Heart right ventricle (tissue), 16 donors: Measurements from ENCODE around the gene RNASE4. TPM values are rescaled to one million over a fixed set of nuclear protein-coding genes. Genes with fewer than 3 reads are reported as not detected.

ENCODE experiments used
- ATAC-seq, 8 donors: fragments of 200-7000 bp; cut with Tn5 transposase; one replicate each; pipeline ENCODE4 v1.9.1; 2020; ENCODE audit warnings: mild to moderate bottlenecking in 8 of 8, moderate library complexity in 8 of 8, moderate number of reproducible peaks in 1 of 8
- DNase-seq, 2 donors: peaks; one replicate each; pipeline ENCODE4 v3.0.0-alpha.2; 2020
- H3K27ac ChIP-seq, 10 donors: fragments of 200-600 bp; sonication (generic) in 2 of 10; one replicate each; pipeline versions ENCODE4 v1.5.0 to v1.8.0; 2020 to 2022; ENCODE audit warnings: mild to moderate bottlenecking in 3 of 10
- H3K27me3 ChIP-seq, 7 donors: fragments of 200-600 bp; one replicate each; pipeline ENCODE4 v1.8.0; 2021 to 2022; ENCODE audit warnings: mild to moderate bottlenecking in 2 of 7
- H3K36me3 ChIP-seq, 9 donors: fragments of 200-600 bp; sonication (generic) in 1 of 9; one replicate each; pipeline versions ENCODE4 v1.5.0 to v1.8.0; 2020 to 2022; ENCODE audit warnings: mild to moderate bottlenecking in 2 of 9
- H3K4me1 ChIP-seq, 9 donors: fragments of 200-600 bp; sonication (generic) in 1 of 9; one replicate each; pipeline versions ENCODE4 v1.5.0 to v1.8.0; 2020 to 2022; ENCODE audit warnings: mild to moderate bottlenecking in 4 of 9
- H3K4me3 ChIP-seq, 10 donors: fragments of 200-600 bp; sonication (generic) in 2 of 10; one replicate each; pipeline versions ENCODE4 v1.5.0 to v1.8.0; 2020 to 2022; ENCODE audit warnings: mild to moderate bottlenecking in 7 of 10, moderate library complexity in 2 of 10
- H3K9me3 ChIP-seq, 11 donors: fragments of 200-600 bp in 10 of 11; sonication (generic) in 2 of 11; one replicate each; pipeline versions ENCODE4 v1.5.0 to v1.8.0; 2013 to 2022; ENCODE audit warnings: mild to moderate bottlenecking in 2 of 11, control low read depth in 1 of 11, moderate library complexity in 1 of 11
- whole genome bisulfite sequencing, 2 donors: extraction: QIAGEN DNeasy Blood & Tissue Kit; methylation state at CpG; one replicate each; pipeline ENCODE4 v1.1.7; 2013; ENCODE audit warnings: inconsistent platforms in 1 of 2; 5-methylcytosine and 5-hydroxymethylcytosine counted together
- intact Hi-C, 10 donors: fragments of 100-400 bp; cut with DNase I; formaldehyde crosslinking; loops; one replicate each; pipeline versions ENCODE4 v1.11.1 to v1.14.2; 2022
- polyA plus RNA-seq, 2 donors: library from polyadenylated mRNA; stranded (reverse); fragments of 200-250 nt; gene quantifications; one replicate each; pipeline ENCODE4 v1.2.3, GENCODE V29; 2013
- total RNA-seq, 10 donors: library from RNA; stranded (reverse); fragmentation: NEBNext Ultra II Directional in 3 of 10; extraction: Animal tissue kit (Norgen Biotek cat#: 25700) in 3 of 10; gene quantifications; one replicate each; pipeline versions ENCODE4 v1.2.1 to v1.2.4, GENCODE V29; 2021 to 2023
- TF ChIP-seq, protein P1 (sequence below), 9 donors: fragments of 200-600 bp; sonication (generic) in 2 of 9; IDR thresholded peaks; one replicate each; pipeline versions ENCODE4 v1.5.0 to v1.8.0; 2021 to 2022; ENCODE audit warnings: antibody characterized with exemption in 9 of 9, mild to moderate bottlenecking in 5 of 9, moderate library complexity in 1 of 9
- donor health status: Arrhythmogenic right ventricular cardiomyopathy.
- donor health status: ischemic (EF 13 %, LVEDD 7.1; RV severe dilation, severe dysfunction).
- donor health status: healthy with polysubstance abuse.
- donor health status: DM: no; HTN: yes; CAD: no.
- donor health status: DM: no; HTN: no; CAD: no.
- donor health status: ischemic (EF 25% LVEDD 6.9; RV normal size, moderate dysfunction).
- donor health status: ischemic (EF 25% LVEDD 5.7; RV mildly dilated, moderate dysfunction).
- donor health status: healthy.
- donor health status: DM: yes; HTN: yes; CAD: no.
- donor health status: Ischemic cardiomyopathy.
- donor health status: ischemic (EF 35%, LVEDD 5.7; RV mildly dilated, moderate dysfunction).
- donor health status: nonischemic (EF 11% LVEDD 7.7; RV severe dilation, severe dysfunction).
- donor health status: DM: yes; HTN: yes; CAD: no.
- donor health status: PGD.
- donor health status: ischemic (EF 29% LVEDD 5.4; RV normal size, mild dysfunction).
- donor health status: nonischemic (EF 23%, LVEDD 6.1; RV moderate dilation, normal function).

RNASE4 gene
- total and polyA plus RNA-seq, 12 donors: 2.3 to 16.2 (median 4.5) TPM

DNA sequence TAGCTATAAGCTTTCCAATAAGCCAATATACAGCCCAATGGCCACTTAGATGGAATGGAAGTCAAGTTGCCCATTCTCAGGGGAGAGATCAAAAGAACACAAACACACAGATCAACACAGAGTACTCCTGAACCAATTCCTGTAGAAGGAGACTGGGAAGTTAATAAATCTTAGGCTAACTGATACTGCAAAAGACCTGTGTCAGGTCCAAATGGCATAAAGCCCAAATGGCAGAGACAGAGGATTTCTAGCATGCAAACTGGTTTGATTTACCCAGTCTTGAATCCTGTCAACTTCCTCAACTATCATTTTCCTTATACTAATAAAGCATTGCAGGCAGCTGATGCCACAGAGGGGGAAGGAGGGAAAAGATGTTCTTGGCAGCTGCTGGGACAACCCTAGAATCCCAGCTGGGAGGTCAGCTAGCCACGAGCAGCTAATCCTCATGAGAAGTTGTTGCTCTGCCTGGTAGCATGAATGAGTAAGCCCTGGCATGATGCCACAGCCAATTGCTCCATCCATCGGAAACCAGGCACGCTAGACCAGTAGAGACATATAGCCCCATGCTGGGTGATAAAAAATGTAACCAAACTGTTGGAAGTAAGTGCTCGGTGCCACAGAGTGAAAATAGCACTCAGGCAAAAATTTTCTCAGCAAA lies 30.4 kb downstream of the RNASE4 start:
- intact Hi-C loops: no loop called here
- WGBS, 2 donors: 57 to 61% methylated on average over 4 of the region's 4 CpGs
- peaks cover 0 to 8% (median 0%) of the 10 kb centered on the region in 7 donors for H3K27me3 ChIP-seq
- H3K4me1 ChIP-seq: peaks cover 0 to 12% (median 0%) of the 10 kb centered on the region in 9 donors
- peak overlapping the region in 5 of 10 donors; percentile 31 to 87 (median 58) for H3K27ac ChIP-seq
- H3K4me3 ChIP-seq: no peak overlapping the region
- H3K9me3 ChIP-seq: no peaks in the 10 kb centered on the region
- H3K36me3 ChIP-seq: no peaks in the 10 kb centered on the region
- peak; percentile 57 to 67 for DNase-seq
- TF ChIP-seq, protein P1, sequence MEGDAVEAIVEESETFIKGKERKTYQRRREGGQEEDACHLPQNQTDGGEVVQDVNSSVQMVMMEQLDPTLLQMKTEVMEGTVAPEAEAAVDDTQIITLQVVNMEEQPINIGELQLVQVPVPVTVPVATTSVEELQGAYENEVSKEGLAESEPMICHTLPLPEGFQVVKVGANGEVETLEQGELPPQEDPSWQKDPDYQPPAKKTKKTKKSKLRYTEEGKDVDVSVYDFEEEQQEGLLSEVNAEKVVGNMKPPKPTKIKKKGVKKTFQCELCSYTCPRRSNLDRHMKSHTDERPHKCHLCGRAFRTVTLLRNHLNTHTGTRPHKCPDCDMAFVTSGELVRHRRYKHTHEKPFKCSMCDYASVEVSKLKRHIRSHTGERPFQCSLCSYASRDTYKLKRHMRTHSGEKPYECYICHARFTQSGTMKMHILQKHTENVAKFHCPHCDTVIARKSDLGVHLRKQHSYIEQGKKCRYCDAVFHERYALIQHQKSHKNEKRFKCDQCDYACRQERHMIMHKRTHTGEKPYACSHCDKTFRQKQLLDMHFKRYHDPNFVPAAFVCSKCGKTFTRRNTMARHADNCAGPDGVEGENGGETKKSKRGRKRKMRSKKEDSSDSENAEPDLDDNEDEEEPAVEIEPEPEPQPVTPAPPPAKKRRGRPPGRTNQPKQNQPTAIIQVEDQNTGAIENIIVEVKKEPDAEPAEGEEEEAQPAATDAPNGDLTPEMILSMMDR (IDR thresholded peaks at IDR 0.05): no peak
- ATAC-seq: peak; percentile 58 to 91 (median 84)

DNA sequence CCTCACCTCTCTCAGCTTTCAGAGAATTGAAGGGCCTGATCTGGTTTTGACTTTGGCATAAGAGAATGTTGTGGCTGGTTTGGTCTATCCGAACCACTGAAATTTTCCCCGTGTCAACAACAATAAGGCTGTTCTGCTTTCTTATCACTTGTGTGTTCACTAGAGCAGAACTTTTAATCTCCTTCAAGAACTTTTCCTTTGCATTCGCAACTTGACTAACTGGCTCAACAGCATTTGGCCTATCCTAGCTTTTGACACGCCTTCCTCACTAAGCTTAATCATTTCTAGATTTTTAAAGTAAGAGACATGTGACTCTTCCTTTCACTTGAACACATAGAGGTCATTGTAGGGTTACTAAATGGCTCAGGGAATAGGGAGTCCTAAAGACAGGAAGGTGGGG lies 35.4 kb downstream of the RNASE4 start:
- Histone ChIP-seq H3K27ac (no peak overlapping the region), H3K27me3 (peaks cover 0 to 27% (median 15%) of the 10 kb centered on the region in 7 donors), H3K9me3 (no peaks in the 10 kb centered on the region), H3K36me3 (no peaks in the 10 kb centered on the region), H3K4me1 (peaks cover 0 to 5% (median 0%) of the 10 kb centered on the region in 9 donors), H3K4me3 (no peak overlapping the region)
- ATAC-seq (no peak), DNase-seq (no peak)
- TF ChIP-seq, protein P1 (IDR thresholded peaks at IDR 0.05): no peak
- intact Hi-C loops: no loop called here
- WGBS, 2 donors: 90 to 92% methylated on average over 4 of the region's 4 CpGs

DNA sequence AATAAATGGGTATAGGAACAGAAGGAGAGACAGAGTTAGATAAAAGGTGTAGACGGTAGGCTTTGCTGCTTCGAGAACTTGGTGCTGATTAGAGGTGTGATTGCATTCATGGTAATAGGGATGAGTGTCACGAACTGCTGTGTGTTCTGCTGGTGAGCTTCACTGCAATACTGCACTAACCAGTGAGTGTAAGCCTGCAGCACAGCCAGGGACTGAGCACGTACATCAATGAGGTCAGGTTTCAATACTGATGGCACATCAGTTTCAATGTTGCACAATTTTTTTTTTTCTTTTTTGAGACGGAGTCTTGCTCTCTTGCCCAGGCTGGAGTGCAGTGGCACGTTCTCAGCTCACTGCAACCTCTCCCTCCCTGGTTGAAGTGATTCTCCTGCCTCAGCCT lies 36.4 kb downstream of the RNASE4 start:
- Histone ChIP-seq H3K4me1 (no peaks in the 10 kb centered on the region), H3K27me3 (peaks cover 0 to 35% (median 15%) of the 10 kb centered on the region in 7 donors), H3K27ac (no peak overlapping the region), H3K9me3 (no peaks in the 10 kb centered on the region), H3K36me3 (no peaks in the 10 kb centered on the region), H3K4me3 (no peak overlapping the region)
- intact Hi-C loops: no loop called here
- WGBS, 2 donors: 80 to 84% methylated on average over 6 of the region's 6 CpGs
- DNase-seq: no peak
- ATAC-seq: no peak
- TF ChIP-seq, protein P1 (IDR thresholded peaks at IDR 0.05): no peak

DNA sequence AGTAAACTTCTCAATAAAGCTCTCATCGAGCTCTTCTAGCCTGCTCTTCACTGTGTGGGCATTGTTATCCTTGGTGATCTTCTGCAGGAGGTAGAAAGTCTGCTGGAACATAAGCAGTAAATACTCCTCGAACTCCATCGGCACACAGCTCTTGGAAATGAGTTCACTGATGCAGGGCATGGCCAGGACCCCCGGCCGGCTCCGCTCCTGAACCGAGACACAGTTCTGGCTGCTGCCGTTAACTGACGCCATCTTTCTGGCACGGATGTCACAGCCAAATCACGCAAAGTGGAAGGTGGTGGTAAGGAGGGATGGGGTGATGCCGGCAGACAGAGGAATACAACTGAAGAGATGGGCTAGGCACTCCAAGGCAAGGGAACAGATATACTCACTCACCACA lies 37.7 kb downstream of the RNASE4 start:
- H3K9me3 ChIP-seq: no peaks in the 10 kb centered on the region
- DNase-seq (no peak), ATAC-seq (no peak)
- no peak overlapping the region for H3K4me3 ChIP-seq
- H3K27ac ChIP-seq: no peak overlapping the region
- peaks cover 0 to 26% (median 15%) of the 10 kb centered on the region in 7 donors for H3K27me3 ChIP-seq
- TF ChIP-seq, protein P1 (IDR thresholded peaks at IDR 0.05): no peak
- WGBS, 2 donors: 96 to 98% methylated on average over 12 of the region's 12 CpGs
- no peaks in the 10 kb centered on the region for H3K36me3 ChIP-seq
- intact Hi-C loops: no loop called here
- peaks cover 0 to 8% (median 0%) of the 10 kb centered on the region in 9 donors for H3K4me1 ChIP-seq
